ENCODE data around the gene VPS39.

DNA sequence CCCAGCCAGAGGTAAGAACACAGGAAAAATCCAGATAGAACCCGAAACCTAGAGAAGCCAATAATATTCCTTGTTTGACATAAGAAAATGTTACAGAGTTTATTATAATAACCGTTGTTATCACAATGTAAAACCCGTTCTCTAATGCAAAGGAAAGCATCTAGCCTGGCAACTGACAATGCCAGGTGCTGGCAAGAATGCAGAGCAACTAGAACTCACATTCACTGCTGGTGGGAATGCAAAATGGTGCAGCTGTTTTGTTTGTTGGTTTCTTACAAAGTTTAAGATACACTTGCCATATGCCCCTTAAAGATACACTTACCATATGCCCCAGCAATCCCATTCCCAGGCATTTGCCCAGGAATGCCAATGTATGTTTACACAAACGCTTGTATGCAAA, 23.4 kb downstream of the VPS39 start:
- TF ChIP-seq, protein P1, sequence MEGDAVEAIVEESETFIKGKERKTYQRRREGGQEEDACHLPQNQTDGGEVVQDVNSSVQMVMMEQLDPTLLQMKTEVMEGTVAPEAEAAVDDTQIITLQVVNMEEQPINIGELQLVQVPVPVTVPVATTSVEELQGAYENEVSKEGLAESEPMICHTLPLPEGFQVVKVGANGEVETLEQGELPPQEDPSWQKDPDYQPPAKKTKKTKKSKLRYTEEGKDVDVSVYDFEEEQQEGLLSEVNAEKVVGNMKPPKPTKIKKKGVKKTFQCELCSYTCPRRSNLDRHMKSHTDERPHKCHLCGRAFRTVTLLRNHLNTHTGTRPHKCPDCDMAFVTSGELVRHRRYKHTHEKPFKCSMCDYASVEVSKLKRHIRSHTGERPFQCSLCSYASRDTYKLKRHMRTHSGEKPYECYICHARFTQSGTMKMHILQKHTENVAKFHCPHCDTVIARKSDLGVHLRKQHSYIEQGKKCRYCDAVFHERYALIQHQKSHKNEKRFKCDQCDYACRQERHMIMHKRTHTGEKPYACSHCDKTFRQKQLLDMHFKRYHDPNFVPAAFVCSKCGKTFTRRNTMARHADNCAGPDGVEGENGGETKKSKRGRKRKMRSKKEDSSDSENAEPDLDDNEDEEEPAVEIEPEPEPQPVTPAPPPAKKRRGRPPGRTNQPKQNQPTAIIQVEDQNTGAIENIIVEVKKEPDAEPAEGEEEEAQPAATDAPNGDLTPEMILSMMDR (IDR thresholded peaks at IDR 0.05): no peak
- no peak for TF ChIP-seq POLR2A (IDR thresholded peaks at IDR 0.05)

Data from uterus (tissue), 2 donors.